ENCODE measurements around the gene ANKMY1.
"Not testable (repeated sequence)": the region's sequence is repeated elsewhere in the genome, so short reads cannot be mapped to it uniquely, and the experiment has no call there.

ANKMY1 gene

DNA sequence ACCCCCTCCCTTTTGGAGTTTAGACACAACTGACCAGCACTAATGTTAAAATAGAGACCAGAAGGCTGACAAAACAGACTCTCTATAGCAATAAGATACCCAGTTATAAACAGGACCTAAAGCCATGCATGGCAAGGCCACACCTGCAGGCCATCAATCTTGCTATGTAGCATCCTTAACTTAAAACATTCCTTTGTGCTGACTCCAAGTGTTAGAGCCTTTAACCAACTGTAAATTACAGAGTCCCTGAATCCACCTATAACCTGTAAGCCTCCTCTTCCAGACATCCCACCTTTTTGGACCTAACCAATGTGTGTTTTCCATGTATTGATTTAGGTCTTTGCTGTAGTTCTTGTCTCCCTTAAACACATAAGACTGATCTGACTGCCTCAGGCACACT is 17.9 kb downstream of the ANKMY1 start:
- no peak for DNase-seq

DNA sequence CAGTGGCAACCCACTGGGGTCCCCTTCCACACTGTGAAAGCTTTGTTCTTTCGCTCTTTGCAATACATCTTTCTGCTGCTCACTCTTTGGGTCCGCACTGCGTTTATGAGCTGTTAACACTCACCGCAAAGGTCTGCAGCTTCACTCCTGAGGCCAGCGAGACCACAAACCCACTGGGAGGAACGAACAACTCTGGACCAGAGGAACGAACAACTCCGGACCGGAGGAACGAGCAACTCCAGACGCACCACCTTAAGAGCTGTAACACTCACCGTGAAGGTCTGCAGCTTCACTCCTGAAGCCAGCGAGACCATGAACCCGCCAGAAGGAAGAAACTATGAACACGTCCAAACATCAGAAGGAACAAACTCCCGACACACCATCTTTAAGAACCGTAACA is 18.7 kb downstream of the ANKMY1 start:
- not testable (repeated sequence) for DNase-seq

- DNase-seq, result no peak
Observed at GRCh38 chr2:240538031-240538780, 19.6 kb downstream of the ANKMY1 start.

GRCh38 chr2:240532031-240532775 is 25.6 kb downstream of the ANKMY1 start:
- DNase-seq, result no peak

- no peak for DNase-seq
Observed at GRCh38 chr2:240531038-240531437, 26.8 kb downstream of the ANKMY1 start.

- no peak for DNase-seq
Observed at GRCh38 chr2:240530181-240530580, 27.6 kb downstream of the ANKMY1 start.

- no peak for DNase-seq
Observed at GRCh38 chr2:240529344-240529999, 28.3 kb downstream of the ANKMY1 start.

DNA sequence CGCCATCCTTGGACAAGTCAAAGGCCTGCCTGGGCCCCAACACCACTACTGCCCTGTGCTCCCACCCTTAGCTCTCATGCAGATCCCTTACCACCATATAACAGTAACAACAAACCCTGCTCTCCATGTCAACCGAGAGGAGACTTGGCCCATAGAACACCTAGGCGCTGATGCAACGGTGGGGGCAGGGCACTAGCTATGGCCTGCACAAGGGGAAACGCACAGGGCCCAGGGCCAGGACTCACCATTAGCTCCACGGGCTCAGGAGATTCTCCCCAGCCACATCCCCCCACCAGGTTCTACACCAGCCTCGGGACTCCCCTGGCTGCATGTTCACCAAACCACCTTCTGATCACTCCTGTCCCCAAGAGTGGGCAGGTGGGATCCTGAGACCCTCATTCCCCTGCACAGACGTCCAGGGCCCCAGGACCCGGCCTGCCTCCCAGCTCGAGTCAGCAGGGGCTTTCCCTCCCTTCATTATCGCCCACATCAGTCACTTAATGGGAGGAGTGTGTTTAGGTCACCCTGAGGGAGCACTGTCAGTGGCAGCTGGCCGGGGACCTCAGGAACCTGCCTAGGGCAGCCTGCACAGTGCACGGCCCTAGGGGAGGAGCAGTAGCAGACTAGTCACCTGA is 29.3 kb downstream of the ANKMY1 start:
- DNase-seq, result no peak

- no peak for DNase-seq
Observed at GRCh38 chr2:240527153-240527750, 30.5 kb downstream of the ANKMY1 start.

DNA sequence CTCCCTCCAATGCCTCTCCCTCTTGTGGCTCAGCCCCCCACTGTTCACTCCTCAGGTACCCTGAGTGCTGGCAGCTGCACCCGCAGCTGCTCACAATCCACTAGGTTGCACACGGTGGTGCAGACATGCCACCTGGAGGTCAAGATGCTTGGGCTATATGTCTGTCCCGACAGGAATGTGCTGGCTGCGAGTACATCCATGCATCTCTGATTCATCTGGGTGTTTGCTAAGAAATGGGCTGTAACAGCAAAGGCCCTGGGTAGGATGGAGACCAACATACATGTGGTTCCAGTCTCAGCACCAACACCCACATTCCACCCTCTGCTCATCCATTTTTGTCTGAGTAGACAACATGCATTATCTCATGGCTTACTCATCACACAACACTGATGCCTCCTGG is 31.3 kb downstream of the ANKMY1 start:
- no peak for DNase-seq

GRCh38 chr2:240525802-240526201 is 32.0 kb downstream of the ANKMY1 start:
- no peak for DNase-seq

- no peak for DNase-seq
Observed at GRCh38 chr2:240524963-240525718, 32.6 kb downstream of the ANKMY1 start.

- no peak for DNase-seq
Observed at GRCh38 chr2:240523451-240524281, 34.1 kb downstream of the ANKMY1 start.

DNA sequence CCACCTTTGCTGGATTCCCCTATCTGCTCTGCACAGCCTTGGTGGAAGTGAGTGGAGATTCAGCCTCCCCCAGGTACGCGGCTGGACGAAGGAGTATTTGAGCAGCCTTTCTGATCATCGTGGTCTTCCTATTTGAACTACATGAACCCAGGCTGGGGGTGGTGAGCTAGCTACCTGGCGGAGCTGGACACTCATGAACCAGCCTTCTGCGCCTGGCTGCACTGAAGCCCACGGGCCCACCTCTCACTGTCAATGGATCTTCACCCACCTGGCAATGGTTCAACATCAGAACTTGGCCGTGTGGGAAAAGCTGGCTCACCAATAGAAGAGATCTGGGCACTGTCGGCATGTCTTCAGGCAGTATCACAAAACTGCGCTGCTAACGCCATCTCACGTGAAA is 35.4 kb downstream of the ANKMY1 start:
- no peak for DNase-seq

- DNase-seq, result not testable (repeated sequence)
Observed at GRCh38 chr2:240521885-240522284, 35.9 kb downstream of the ANKMY1 start.

DNA sequence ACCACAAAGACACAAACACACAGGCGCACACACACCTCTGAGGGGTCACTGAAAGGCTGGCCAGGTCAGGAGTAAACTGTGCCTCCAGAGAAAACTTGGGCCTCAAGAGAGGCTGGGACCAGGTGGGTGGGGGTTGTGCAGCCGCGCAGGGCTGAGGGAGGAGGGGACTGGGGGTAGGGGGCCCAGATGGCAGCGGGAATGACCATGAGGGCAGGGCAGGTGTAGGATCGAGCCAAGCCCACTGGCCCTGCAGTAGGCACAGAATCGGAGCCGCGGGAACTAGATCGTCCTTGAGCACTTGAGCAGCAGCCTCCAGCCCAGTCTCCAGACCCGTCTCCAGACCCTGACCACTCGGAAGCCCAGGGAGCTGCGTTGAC is 36.8 kb downstream of the ANKMY1 start:
- no peak for DNase-seq

DNA sequence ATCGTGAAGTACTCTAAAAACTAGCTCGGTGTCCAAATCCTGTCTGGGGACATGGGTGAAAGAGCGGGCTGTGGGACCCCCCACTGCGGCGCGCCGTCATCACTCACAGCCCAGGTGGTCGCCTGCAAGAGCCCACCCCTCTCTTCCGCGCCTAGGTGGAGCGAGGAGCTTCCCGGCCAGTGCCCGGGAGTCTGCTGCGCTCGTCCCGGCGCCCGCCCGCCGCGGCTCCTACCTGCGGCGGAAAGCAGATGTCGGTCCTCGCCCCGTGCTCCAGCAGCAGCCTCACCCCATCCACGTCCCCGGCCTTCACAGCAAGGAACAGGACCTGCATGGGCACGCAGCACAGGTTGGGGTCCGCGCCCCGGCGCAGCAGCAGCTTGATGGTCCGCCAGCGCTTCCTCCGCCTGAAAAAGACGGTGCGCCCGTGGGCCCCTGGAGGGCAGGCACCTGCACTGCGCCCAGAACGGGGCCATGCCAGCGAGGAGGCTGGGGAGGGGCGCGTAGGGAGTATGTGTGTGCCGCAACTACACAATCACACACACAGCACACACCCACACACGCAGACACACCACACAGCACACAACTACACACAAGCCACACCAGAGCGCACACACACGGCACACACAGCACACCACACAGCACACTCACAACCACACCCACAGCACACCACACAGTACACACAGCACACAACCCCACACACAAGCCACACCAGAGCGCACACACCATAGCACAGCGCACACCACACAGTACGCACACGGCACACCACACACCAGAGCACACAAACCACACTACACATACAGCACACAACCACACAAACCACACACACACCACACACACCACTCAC is 37.4 kb downstream of the ANKMY1 start:
- no peak for DNase-seq

DNA sequence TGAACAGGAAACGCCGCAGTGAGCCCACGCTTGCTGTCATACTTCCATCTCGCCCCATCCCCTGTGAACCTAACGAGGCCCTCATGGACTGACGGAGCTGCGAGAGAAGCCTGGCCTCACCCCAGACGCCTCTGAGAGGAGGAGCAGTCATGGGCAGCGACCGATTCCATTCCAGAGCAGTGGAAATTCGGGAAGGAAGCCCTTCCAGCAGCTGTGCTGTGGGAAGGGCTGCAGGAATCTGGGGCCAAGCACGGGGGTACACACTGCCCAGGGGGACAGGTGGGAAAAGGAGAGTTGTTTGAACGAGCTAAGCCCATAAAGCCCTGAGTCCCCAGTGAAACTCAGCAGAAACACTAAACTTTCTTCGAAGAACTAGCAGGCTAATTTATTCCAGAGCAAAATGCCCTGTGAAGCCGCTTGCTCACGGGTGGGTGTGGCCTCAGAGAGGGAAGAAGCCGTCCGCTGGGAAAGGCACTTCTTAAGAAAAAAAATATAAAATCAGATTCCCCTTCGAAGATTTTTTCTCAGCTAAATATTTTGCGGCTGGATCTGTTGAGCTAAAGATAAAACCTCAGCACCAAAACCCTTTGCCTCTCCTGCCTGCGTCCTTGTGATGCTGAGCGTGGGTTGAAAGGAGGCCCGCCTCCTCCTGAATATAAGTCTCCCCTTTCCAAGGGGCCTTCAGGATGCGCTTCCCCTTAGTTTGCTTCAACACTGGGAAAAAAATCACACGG is 38.2 kb downstream of the ANKMY1 start:
- no peak for DNase-seq

DNA sequence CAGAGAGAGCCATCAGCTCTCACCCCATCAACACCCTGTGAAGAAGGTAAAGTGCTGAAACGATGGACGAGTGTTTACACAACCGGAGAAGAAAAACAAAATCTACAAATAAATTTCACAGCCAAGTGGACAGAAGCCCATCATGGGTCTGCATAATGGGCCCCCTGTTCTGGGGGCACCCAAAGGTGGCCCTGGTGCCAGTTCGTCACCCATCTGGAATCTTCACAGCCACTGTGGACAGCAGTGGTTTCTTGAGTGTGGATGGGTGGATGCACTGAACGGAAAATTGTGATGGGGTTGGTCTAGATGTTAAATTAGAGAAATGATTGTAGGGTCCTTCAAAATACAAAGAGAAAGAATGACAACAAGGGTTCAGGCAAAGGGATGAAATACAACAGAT is 38.8 kb downstream of the ANKMY1 start:
- no peak for DNase-seq

DNA sequence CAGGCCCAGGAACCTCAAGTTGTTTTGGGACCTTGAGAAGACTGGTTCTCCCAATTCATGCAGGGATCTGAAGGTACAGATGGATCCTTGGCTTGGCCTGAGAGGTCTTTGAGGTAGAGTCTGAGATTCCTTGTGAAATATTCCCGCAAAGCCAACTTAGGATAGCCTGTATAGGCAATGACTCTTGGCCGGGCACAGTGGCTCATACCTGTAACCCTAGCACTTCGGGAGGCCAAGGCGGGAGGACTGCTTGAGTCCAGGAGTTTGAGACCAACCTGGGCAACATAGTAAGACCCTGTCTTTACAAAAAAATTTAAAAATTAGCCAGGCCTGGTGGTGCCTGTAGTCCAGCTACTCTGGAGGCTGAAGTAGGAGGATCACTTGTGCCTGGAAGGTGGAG is 40.4 kb downstream of the ANKMY1 start:
- DNase-seq, result no peak
